A673 (cell line): ENCODE data around the gene ESRRA. TPM values are rescaled to one million over a fixed set of nuclear protein-coding genes. Genes with fewer than 3 reads are reported as not detected.

ENCODE experiments used
- BruUV-seq: library from RNA; stranded (reverse); fragments of 400-500 nt; replicated peaks from 2 replicates; lab custom pipeline; 2021; lab: Mats Ljungman, UMichigan
- CTCF ChIA-PET: fragments of 300-600 bp; sonication (Branson Sonifier 250); formaldehyde crosslinking; loops from one replicate; lab custom pipeline; 2022; ENCODE audit warnings: antibody characterized with exemption; lab: Charles Lee
- POLR2A ChIA-PET: fragments of 300-600 bp; sonication (Branson Sonifier 250); formaldehyde crosslinking; loops from one replicate; lab custom pipeline; 2022; ENCODE audit warnings: antibody characterized with exemption; ENCODE audit not compliant: low non-redundant PET; lab: Charles Lee
- DNase-seq: peaks from one replicate; pipeline ENCODE4 v3.0.0-alpha.2; 2015; ENCODE audit warnings: low spot score
- H3K27ac ChIP-seq: fragments of 200-600 bp; sonication (generic); 2 replicates; pipeline ENCODE4 v1.5.1; 2016; ENCODE audit warnings: mixed run types, low read depth, mild to moderate bottlenecking, mixed read lengths, antibody characterized with exemption, low read length; ENCODE audit not compliant: poor library complexity, severe bottlenecking
- H3K27me3 ChIP-seq: fragments of 200-600 bp; sonication (generic); replicated peaks from 2 replicates; pipeline ENCODE4 v1.6.1; 2017; ENCODE audit warnings: mixed run types, low read depth, mild to moderate bottlenecking, mixed read lengths, antibody characterized with exemption, low read length; ENCODE audit not compliant: insufficient read depth, poor library complexity
- H3K36me3 ChIP-seq: fragments of 200-600 bp; sonication (generic); 2 replicates; pipeline ENCODE4 v1.6.1; 2016; ENCODE audit warnings: mixed run types, mild to moderate bottlenecking, mixed read lengths, antibody characterized with exemption, low read length; ENCODE audit not compliant: insufficient read depth, poor library complexity, severe bottlenecking
- H3K4me1 ChIP-seq: fragments of 200-600 bp; sonication (generic); 2 replicates; pipeline ENCODE4 v1.6.1; 2017; ENCODE audit warnings: mixed run types, mild to moderate bottlenecking, mixed read lengths, antibody characterized with exemption, low read length; ENCODE audit not compliant: insufficient read depth, poor library complexity, severe bottlenecking
- H3K4me3 ChIP-seq: fragments of 200-600 bp; sonication (generic); 2 replicates; pipeline ENCODE4 v1.5.1; 2016; ENCODE audit warnings: low read depth, mixed run types, mild to moderate bottlenecking, mixed read lengths, low read length; ENCODE audit not compliant: poor library complexity, severe bottlenecking
- H3K9me3 ChIP-seq: fragments of 200-600 bp; sonication (generic); 2 replicates; pipeline ENCODE4 v1.6.1; 2016; ENCODE audit warnings: mixed run types, low read depth, mild to moderate bottlenecking, mixed read lengths, antibody characterized with exemption, low read length; ENCODE audit not compliant: poor library complexity, severe bottlenecking
- CTCF ChIP-seq: fragments of 300-800, 200-600 bp; sonication (generic); conservative IDR thresholded peaks from 2 replicates; pipeline ENCODE4 v1.5.1; 2017; ENCODE audit warnings: low read depth, mild to moderate bottlenecking, antibody characterized with exemption, low read length, moderate library complexity, mixed read lengths
- EZH2 ChIP-seq: fragments of 200-600 bp; sonication (generic); IDR thresholded peaks from 2 replicates; pipeline ENCODE4 v1.6.1; 2017; ENCODE audit warnings: borderline replicate concordance, low read depth, mild to moderate bottlenecking, mixed read lengths, antibody characterized with exemption, low read length; ENCODE audit not compliant: poor library complexity, severe bottlenecking
- intact Hi-C: fragments of 100-400 bp; cut with micrococcal nuclease; formaldehyde crosslinking; loops from one replicate; pipeline ENCODE4 v1.10.0; 2022; ENCODE audit not compliant: unreplicated experiment
- total RNA-seq: library from RNA; stranded (reverse); gene quantifications from 2 replicates; pipeline ENCODE4 v1.2.3, GENCODE V29; 2021

Gene ESRRA
- total RNA-seq, 1 experiment from 2014 or later = 63.8 TPM

- Histone ChIP-seq H3K27ac (no peak overlapping the region), H3K4me3 (no peak overlapping the region), H3K36me3 (no peaks in the 10 kb centered on the region), H3K9me3 (no peaks in the 10 kb centered on the region), H3K27me3 (no peaks in the 10 kb centered on the region), H3K4me1 (no peaks in the 10 kb centered on the region)
- TF ChIP-seq EZH2 (no peak), CTCF (no peak)
- no TSS peak for BruUV-seq
- intact Hi-C loops = no loop called here
- CTCF ChIA-PET = no interaction called here
- POLR2A ChIA-PET = interaction anchor here (0.6 to 0.7 kb wide), 3 partner anchors 92 to 1457 kb away, joined by 4 to 6 read pairs (median 5); no protein-coding TSS in a partner anchor
- no peak for DNase-seq
Measured at GRCh38 chr11:64348383-64349024, 43.2 kb downstream of the ESRRA start.

DNA sequence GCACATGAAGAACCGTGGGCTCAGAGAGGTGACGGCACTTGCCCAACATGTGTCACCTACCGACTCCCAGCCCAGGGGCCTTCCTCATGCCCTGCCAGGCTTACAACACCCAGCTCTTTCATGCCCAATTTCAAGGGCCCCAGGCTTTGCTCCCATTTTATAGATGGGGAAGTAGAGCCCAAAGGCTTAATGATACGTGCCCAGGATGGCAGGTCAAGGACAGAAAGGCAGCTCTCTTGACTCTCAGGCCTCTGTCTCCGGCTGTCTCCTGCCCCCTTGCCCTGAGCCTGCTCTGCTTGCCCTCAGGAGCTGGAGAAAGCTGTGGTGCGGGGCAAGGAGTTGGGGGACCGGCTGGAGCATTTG, 43.7 kb downstream of the ESRRA start:
- ChIA-PET CTCF (no interaction called here), POLR2A (interaction anchor here (0.6 kb wide), 2 partner anchors 385 to 1458 kb away, joined by 5 to 6 read pairs; no protein-coding TSS in a partner anchor)
- no peaks in the 10 kb centered on the region for H3K27me3 ChIP-seq
- H3K27ac ChIP-seq = no peak overlapping the region
- H3K4me3 ChIP-seq = no peak overlapping the region
- no peaks in the 10 kb centered on the region for H3K36me3 ChIP-seq
- no peak for DNase-seq
- H3K9me3 ChIP-seq = no peaks in the 10 kb centered on the region
- no peak for TF ChIP-seq CTCF
- TF ChIP-seq EZH2 = no peak
- intact Hi-C loops = no loop called here
- BruUV-seq = no TSS peak
- no peaks in the 10 kb centered on the region for H3K4me1 ChIP-seq

GRCh38 chr11:64349404-64349803, 44.1 kb downstream of the ESRRA start:
- POLR2A ChIA-PET = no interaction called here
- Histone ChIP-seq H3K27me3 (no peaks in the 10 kb centered on the region), H3K36me3 (no peaks in the 10 kb centered on the region), H3K4me1 (no peaks in the 10 kb centered on the region), H3K9me3 (no peaks in the 10 kb centered on the region), H3K4me3 (no peak overlapping the region), H3K27ac (no peak overlapping the region)
- CTCF ChIA-PET = no interaction called here
- BruUV-seq = no TSS peak
- intact Hi-C loops = no loop called here
- TF ChIP-seq CTCF (no peak), EZH2 (no peak)
- DNase-seq = no peak
